ENCODE data around the gene ROBO2. TPM values are rescaled to one million over a fixed set of nuclear protein-coding genes. Genes with fewer than 3 reads are reported as not detected.

ROBO2 gene, protein sequence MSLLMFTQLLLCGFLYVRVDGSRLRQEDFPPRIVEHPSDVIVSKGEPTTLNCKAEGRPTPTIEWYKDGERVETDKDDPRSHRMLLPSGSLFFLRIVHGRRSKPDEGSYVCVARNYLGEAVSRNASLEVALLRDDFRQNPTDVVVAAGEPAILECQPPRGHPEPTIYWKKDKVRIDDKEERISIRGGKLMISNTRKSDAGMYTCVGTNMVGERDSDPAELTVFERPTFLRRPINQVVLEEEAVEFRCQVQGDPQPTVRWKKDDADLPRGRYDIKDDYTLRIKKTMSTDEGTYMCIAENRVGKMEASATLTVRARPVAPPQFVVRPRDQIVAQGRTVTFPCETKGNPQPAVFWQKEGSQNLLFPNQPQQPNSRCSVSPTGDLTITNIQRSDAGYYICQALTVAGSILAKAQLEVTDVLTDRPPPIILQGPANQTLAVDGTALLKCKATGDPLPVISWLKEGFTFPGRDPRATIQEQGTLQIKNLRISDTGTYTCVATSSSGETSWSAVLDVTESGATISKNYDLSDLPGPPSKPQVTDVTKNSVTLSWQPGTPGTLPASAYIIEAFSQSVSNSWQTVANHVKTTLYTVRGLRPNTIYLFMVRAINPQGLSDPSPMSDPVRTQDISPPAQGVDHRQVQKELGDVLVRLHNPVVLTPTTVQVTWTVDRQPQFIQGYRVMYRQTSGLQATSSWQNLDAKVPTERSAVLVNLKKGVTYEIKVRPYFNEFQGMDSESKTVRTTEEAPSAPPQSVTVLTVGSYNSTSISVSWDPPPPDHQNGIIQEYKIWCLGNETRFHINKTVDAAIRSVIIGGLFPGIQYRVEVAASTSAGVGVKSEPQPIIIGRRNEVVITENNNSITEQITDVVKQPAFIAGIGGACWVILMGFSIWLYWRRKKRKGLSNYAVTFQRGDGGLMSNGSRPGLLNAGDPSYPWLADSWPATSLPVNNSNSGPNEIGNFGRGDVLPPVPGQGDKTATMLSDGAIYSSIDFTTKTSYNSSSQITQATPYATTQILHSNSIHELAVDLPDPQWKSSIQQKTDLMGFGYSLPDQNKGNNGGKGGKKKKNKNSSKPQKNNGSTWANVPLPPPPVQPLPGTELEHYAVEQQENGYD (N-terminal part only)
- 8.9 TPM for total RNA-seq

DNA sequence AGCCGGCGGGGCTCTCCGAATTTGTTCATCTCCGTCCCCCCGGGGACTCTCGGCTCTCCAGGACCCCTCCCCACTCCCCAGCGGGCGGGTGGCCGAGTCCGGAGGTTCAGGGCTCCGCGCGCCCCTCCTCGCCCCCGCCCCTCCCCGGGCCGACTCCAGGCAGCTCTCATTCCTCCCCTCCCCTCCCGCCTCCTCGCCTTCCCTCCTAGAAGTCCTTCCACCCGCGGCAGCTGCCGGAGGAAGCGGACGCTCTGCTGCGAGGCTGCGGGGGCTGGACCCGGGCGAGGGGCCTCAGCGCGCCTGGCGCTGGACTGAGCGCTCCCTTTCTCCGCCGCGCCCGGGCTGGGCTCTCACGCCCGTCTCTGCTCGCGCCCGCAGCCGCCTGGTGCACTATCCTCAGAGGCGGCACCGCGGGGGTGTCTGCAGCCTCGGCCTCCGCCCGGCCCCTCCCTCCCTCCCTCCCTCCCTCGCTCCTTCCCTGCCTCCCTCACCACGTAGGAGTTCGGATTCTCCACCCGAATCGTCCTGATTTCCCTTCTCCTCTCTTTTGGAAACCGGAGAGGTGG is at the start of gene ROBO2:
Gene ROBO2 (plus strand): TSS at position 494 of the 566 bp plus-strand sequence. CDS start 687 bp downstream, outside the sequence.
- Histone ChIP-seq H3K27ac (ENCODE audit: low read depth, low read length) (no peak within 1 kb of the TSS), H3K4me1 (ENCODE audit: control insufficient read depth in 3 of 3, insufficient read depth in 3 of 3, low read length in 3 of 3) (peaks cover 8 to 9% (median 8%) of the 10 kb centered on the region in 3 donors), H3K9ac (ENCODE audit: low read depth in 1 of 3, low read length in 3 of 3) (no peak within 1 kb of the TSS), H3K4me3 (ENCODE audit: low read length in 3 of 3) (peak within 1 kb of the TSS; percentile 34 to 62 (median 45)), H3K27me3 (ENCODE audit: control insufficient read depth in 3 of 3, insufficient read depth in 3 of 3, low read length in 3 of 3) (peaks cover 12 to 25% (median 18%) of the 10 kb centered on the region in 3 donors), H3K9me3 (ENCODE audit: control insufficient read depth in 3 of 3, low read length in 3 of 3) (no peaks in the 10 kb centered on the region), H3K36me3 (ENCODE audit: control insufficient read depth in 3 of 3, insufficient read depth in 3 of 3, low read length in 3 of 3) (no peaks in the 10 kb centered on the region)

DNA sequence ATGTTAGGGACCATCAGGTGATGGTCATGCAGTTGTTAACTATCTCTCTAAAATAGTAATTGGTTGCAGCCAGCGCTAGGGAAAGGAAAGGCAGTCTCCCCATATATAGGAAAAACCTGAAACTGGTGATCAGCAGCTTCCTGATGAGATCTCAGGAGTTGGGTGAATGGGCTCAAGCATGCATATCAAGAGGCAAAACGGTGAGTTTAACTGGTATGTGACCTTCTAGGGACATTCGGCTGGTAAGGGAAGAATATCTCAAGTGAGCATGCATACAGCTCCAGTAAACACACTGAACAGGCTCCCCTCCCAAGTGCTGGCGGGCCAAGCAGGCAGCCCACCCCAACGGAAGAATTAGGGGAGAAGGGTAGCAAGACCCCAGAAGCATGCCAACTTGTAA is 49.3 kb upstream of the ROBO2 start:
- no peak overlapping the region for H3K9ac ChIP-seq (ENCODE audit: low read depth in 1 of 3, low read length in 3 of 3)
- H3K4me3 ChIP-seq (ENCODE audit: low read length in 3 of 3): no peak overlapping the region
- no peaks in the 10 kb centered on the region for H3K4me1 ChIP-seq (ENCODE audit: control insufficient read depth in 3 of 3, insufficient read depth in 3 of 3, low read length in 3 of 3)
- H3K9me3 ChIP-seq (ENCODE audit: control insufficient read depth in 3 of 3, low read length in 3 of 3): no peaks in the 10 kb centered on the region
- H3K36me3 ChIP-seq (ENCODE audit: control insufficient read depth in 3 of 3, insufficient read depth in 3 of 3, low read length in 3 of 3): no peaks in the 10 kb centered on the region
- no peak overlapping the region for H3K27ac ChIP-seq (ENCODE audit: low read depth, low read length)
- no peaks in the 10 kb centered on the region for H3K27me3 ChIP-seq (ENCODE audit: control insufficient read depth in 3 of 3, insufficient read depth in 3 of 3, low read length in 3 of 3)

DNA sequence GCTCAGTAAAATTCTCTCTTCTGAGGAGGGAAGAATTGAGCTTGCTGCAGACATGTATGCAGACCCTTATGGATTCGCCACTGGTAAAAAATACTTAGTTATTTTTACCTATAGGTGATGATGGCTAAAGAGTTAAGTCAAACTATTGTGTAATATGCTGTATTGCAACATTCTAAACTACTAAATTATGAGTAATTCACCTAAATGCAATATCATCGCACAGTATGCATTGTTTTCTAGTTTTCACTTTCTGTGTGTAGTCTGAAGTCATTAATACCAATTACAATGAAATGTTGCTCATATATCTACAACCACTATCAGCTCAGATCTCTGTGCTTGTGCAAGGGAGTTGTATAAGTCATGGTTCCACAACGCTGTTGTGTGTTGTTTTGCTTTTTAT is 48.7 kb upstream of the ROBO2 start:
- H3K36me3 ChIP-seq (ENCODE audit: control insufficient read depth in 3 of 3, insufficient read depth in 3 of 3, low read length in 3 of 3): no peaks in the 10 kb centered on the region
- no peaks in the 10 kb centered on the region for H3K27me3 ChIP-seq (ENCODE audit: control insufficient read depth in 3 of 3, insufficient read depth in 3 of 3, low read length in 3 of 3)
- H3K4me3 ChIP-seq (ENCODE audit: low read length in 3 of 3): no peak overlapping the region
- H3K9me3 ChIP-seq (ENCODE audit: control insufficient read depth in 3 of 3, low read length in 3 of 3): no peaks in the 10 kb centered on the region
- H3K9ac ChIP-seq (ENCODE audit: low read depth in 1 of 3, low read length in 3 of 3): no peak overlapping the region
- no peaks in the 10 kb centered on the region for H3K4me1 ChIP-seq (ENCODE audit: control insufficient read depth in 3 of 3, insufficient read depth in 3 of 3, low read length in 3 of 3)
- no peak overlapping the region for H3K27ac ChIP-seq (ENCODE audit: low read depth, low read length)

DNA sequence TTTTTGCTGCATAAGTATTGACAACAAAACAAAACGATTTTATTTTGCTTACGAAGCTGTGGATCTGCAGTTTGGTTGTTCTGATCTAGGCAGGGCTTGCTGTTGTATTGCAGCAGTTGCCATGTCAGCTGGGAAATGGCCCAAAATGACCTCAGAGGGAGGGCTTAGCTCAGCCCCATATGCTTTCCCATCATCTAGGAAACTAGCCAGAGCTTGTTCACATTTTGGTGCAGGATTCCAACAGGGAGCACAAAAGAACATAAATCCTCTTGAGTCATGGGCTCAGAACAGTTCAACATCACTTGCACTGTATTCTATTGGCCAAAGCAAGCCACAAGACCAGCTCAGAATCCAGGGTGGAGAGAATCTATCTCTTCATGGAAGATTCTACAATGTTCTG is 42.2 kb upstream of the ROBO2 start:
- Histone ChIP-seq H3K9me3 (ENCODE audit: control insufficient read depth in 3 of 3, low read length in 3 of 3) (no peaks in the 10 kb centered on the region), H3K27ac (ENCODE audit: low read depth, low read length) (no peak overlapping the region), H3K4me3 (ENCODE audit: low read length in 3 of 3) (no peak overlapping the region), H3K27me3 (ENCODE audit: control insufficient read depth in 3 of 3, insufficient read depth in 3 of 3, low read length in 3 of 3) (no peaks in the 10 kb centered on the region), H3K9ac (ENCODE audit: low read depth in 1 of 3, low read length in 3 of 3) (no peak overlapping the region), H3K36me3 (ENCODE audit: control insufficient read depth in 3 of 3, insufficient read depth in 3 of 3, low read length in 3 of 3) (no peaks in the 10 kb centered on the region), H3K4me1 (ENCODE audit: control insufficient read depth in 3 of 3, insufficient read depth in 3 of 3, low read length in 3 of 3) (no peaks in the 10 kb centered on the region)

DNA sequence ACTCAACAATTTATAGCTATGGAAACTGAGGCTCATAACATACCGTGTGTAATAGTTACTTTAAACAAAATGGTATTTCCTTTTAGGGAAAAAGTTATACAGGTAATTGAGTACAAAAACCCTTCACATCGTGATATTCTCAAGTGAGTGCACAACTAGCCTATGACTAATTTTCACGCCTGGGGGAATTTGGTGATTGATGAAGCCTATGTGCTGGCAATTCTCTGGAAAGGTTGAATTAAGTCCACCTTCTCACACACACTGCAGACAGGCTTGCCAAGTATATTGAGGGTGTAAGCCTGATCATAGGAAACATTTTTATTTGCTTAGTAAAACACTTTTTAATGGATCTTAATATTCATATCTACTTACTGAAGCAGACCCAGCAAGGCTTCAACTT is 41.3 kb upstream of the ROBO2 start:
- H3K4me1 ChIP-seq (ENCODE audit: control insufficient read depth in 3 of 3, insufficient read depth in 3 of 3, low read length in 3 of 3): no peaks in the 10 kb centered on the region
- no peak overlapping the region for H3K4me3 ChIP-seq (ENCODE audit: low read length in 3 of 3)
- no peaks in the 10 kb centered on the region for H3K36me3 ChIP-seq (ENCODE audit: control insufficient read depth in 3 of 3, insufficient read depth in 3 of 3, low read length in 3 of 3)
- no peak overlapping the region for H3K9ac ChIP-seq (ENCODE audit: low read depth in 1 of 3, low read length in 3 of 3)
- no peak overlapping the region for H3K27ac ChIP-seq (ENCODE audit: low read depth, low read length)
- no peaks in the 10 kb centered on the region for H3K27me3 ChIP-seq (ENCODE audit: control insufficient read depth in 3 of 3, insufficient read depth in 3 of 3, low read length in 3 of 3)
- H3K9me3 ChIP-seq (ENCODE audit: control insufficient read depth in 3 of 3, low read length in 3 of 3): no peaks in the 10 kb centered on the region

DNA sequence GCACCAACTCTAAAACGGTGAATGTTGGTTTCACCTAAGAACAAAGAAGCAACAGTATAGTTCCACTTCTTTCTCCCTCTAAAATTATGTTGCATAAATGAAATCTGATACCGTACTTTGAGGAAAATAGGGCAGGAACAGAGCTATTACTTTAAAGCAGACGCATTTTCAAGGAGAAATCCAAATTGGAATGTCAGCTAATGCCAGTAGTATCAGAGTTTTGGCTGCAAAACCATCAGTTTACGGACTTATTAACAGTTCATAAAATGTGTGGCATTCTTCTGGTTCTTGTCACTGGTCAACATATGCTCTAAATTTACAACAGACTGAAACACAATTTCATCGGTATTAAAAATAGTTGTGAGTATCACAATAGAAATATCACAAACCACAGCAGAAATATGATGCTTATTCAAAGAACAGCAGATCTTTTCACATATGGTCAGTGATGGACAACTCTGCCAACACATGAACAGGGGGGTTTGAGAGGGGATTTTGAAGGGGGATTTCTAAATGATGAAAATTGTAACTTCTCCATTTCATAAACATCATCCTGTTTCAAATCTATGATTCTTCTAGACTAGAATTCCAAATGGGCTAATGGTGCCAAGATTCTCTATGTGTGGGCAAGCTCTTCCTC is 38.7 kb upstream of the ROBO2 start:
- Histone ChIP-seq H3K27me3 (ENCODE audit: control insufficient read depth in 3 of 3, insufficient read depth in 3 of 3, low read length in 3 of 3) (no peaks in the 10 kb centered on the region), H3K9ac (ENCODE audit: low read depth in 1 of 3, low read length in 3 of 3) (no peak overlapping the region), H3K9me3 (ENCODE audit: control insufficient read depth in 3 of 3, low read length in 3 of 3) (no peaks in the 10 kb centered on the region), H3K4me3 (ENCODE audit: low read length in 3 of 3) (no peak overlapping the region), H3K4me1 (ENCODE audit: control insufficient read depth in 3 of 3, insufficient read depth in 3 of 3, low read length in 3 of 3) (no peaks in the 10 kb centered on the region), H3K27ac (ENCODE audit: low read depth, low read length) (no peak overlapping the region), H3K36me3 (ENCODE audit: control insufficient read depth in 3 of 3, insufficient read depth in 3 of 3, low read length in 3 of 3) (no peaks in the 10 kb centered on the region)

DNA sequence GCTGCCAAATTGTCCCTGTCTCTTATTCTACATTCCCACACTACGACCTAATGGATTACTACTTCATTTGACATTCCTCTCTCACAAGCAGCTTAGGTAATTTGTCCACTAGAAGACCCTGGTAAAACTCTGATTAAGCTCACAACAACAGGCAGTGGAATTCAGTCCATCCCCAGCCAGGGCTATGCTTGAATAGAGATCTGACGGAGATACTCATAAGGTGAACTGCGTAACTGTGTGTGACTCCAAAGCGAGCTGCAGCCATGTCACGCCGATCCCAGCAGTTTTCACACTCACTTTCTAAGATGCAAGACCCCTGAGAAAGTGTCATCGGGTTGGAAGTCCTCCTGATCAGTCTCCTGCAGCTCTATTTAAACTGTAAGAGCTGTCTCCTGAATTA is 25.7 kb upstream of the ROBO2 start:
- H3K9ac ChIP-seq (ENCODE audit: low read depth in 1 of 3, low read length in 3 of 3): no peak overlapping the region
- H3K27me3 ChIP-seq (ENCODE audit: control insufficient read depth in 3 of 3, insufficient read depth in 3 of 3, low read length in 3 of 3): no peaks in the 10 kb centered on the region

DNA sequence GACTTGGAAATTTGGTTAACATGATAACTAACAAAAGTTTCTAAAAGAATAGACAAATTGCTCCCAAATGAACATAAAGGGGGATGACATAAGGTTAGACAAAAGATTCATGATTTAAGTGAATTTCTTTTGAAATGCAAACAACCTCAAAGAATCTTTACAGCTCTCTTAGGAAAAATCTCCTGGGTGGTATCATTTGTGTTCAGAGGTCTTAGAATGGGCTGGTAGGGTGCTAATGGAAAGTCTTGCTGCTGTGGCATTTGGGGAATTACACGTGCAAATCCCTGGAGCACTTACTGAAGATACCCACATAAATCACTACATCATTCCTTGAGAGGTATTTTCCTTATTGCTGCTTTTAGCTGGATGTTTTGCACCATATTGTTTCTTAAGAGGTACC is 14.4 kb upstream of the ROBO2 start:
- Histone ChIP-seq H3K9me3 (ENCODE audit: control insufficient read depth in 3 of 3, low read length in 3 of 3) (no peaks in the 10 kb centered on the region), H3K36me3 (ENCODE audit: control insufficient read depth in 3 of 3, insufficient read depth in 3 of 3, low read length in 3 of 3) (no peaks in the 10 kb centered on the region), H3K27me3 (ENCODE audit: control insufficient read depth in 3 of 3, insufficient read depth in 3 of 3, low read length in 3 of 3) (no peaks in the 10 kb centered on the region), H3K9ac (ENCODE audit: low read depth in 1 of 3, low read length in 3 of 3) (no peak overlapping the region), H3K4me1 (ENCODE audit: control insufficient read depth in 3 of 3, insufficient read depth in 3 of 3, low read length in 3 of 3) (no peaks in the 10 kb centered on the region), H3K4me3 (ENCODE audit: low read length in 3 of 3) (no peak overlapping the region), H3K27ac (ENCODE audit: low read depth, low read length) (no peak overlapping the region)

More for the DNA sequence above, 25.7 kb upstream of the ROBO2 start:
- Histone ChIP-seq H3K36me3 (ENCODE audit: control insufficient read depth in 3 of 3, insufficient read depth in 3 of 3, low read length in 3 of 3) (no peaks in the 10 kb centered on the region), H3K4me1 (ENCODE audit: control insufficient read depth in 3 of 3, insufficient read depth in 3 of 3, low read length in 3 of 3) (no peaks in the 10 kb centered on the region), H3K4me3 (ENCODE audit: low read length in 3 of 3) (no peak overlapping the region), H3K27ac (ENCODE audit: low read depth, low read length) (no peak overlapping the region), H3K9me3 (ENCODE audit: control insufficient read depth in 3 of 3, low read length in 3 of 3) (no peaks in the 10 kb centered on the region)

DNA sequence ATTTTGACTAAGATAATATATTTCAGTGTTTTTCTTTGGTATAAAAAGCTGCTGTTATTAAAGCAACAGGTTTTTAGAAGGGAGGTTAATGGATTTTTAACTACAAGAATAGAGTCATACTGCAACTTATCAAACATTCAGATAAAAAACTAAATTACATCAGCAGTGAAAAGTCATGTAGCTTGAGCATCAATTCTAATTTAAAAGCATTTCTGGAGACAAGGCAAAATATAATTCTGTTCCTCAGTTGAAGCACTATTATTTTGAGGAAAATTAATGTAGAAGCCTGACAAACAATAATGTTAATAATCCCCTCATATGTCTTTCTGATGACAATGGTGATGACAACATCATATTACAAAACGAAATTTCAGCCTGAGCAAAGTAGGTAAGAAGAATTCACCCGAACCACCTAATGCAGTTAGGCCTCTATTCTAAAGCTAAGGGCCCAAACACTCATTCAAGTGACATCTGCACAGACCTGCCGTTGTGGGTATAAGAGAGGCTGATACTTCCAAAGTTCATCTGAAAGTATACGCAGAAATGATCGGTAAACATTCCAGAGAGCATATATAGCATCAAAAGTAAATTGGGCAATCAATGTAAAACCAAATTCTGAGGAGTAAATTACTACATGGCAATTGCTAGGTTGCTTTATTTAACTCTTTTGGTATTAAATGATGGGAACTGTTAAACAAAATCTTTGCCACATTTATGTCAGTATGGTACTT is 12.8 kb upstream of the ROBO2 start:
- H3K9ac ChIP-seq (ENCODE audit: low read depth in 1 of 3, low read length in 3 of 3): no peak overlapping the region
- H3K36me3 ChIP-seq (ENCODE audit: control insufficient read depth in 3 of 3, insufficient read depth in 3 of 3, low read length in 3 of 3): no peaks in the 10 kb centered on the region
- H3K27me3 ChIP-seq (ENCODE audit: control insufficient read depth in 3 of 3, insufficient read depth in 3 of 3, low read length in 3 of 3): no peaks in the 10 kb centered on the region
- no peaks in the 10 kb centered on the region for H3K4me1 ChIP-seq (ENCODE audit: control insufficient read depth in 3 of 3, insufficient read depth in 3 of 3, low read length in 3 of 3)
- H3K27ac ChIP-seq (ENCODE audit: low read depth, low read length): no peak overlapping the region
- no peak overlapping the region for H3K4me3 ChIP-seq (ENCODE audit: low read length in 3 of 3)
- H3K9me3 ChIP-seq (ENCODE audit: control insufficient read depth in 3 of 3, low read length in 3 of 3): no peaks in the 10 kb centered on the region

Data from skeletal muscle tissue (tissue), 4 donors.